DOHH2 (cell line): ENCODE measurements around the gene RCAN3.

Experiments used
- EZH2phosphoT487 ChIP-seq: fragments of 200-600 bp; sonication (generic); IDR thresholded peaks from 2 replicates; pipeline ENCODE4 v1.6.1; 2017; ENCODE audit warnings: borderline replicate concordance, mild to moderate bottlenecking, antibody characterized with exemption, low read length, moderate library complexity, mixed read lengths
- TF ChIP-seq, protein P1 (sequence below): fragments of 200-600 bp; sonication (generic); IDR thresholded peaks from one replicate; pipeline ENCODE4 v1.5.1; 2014; ENCODE audit warnings: antibody characterized with exemption, mild to moderate bottlenecking, low read depth, low read length; ENCODE audit not compliant: poor library complexity, severe bottlenecking

DNA sequence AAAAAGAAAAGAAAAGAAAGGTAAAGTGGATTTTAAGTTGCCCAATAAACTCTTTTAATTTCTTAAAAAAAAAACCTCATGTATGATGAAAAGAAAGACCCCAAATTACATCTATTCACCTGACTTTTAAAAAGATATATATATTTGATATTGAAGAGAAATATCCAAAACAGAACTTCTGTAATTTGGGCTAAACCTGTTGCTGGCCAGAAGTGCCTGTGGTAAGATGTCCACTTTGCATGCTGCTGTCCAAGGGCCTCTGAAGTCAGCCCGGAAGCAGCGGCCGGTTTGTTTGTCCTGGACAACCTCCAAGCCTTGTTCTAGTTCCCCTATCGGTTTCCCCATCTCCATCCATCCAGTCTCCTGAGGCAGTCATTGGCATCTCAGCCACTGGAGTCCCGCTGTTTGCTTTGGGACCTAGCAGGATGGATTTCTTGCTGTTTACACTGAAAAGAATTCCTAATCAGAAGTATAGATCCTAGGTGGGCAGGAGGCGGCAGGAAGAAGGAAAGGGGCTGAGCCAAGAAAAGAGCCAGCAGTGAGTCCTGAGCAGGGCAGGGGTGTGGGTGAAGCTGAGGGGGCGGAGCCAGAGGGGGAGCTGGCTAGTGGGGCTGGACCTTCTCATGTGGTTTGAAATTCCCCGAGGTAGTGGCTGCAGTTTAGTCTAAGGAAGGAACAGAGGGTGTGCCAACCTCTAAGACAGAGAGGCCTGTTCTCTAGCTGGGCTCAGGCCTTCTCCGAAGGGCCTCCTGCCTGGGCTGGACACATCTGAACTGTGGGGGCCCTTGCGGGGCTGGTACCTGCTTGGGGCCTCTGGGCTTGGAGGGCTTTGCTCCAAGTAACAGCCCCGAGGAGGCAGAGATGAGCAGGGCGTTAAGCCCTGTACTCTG is 56.5 kb downstream of the RCAN3 start:
- TF ChIP-seq, protein P1, sequence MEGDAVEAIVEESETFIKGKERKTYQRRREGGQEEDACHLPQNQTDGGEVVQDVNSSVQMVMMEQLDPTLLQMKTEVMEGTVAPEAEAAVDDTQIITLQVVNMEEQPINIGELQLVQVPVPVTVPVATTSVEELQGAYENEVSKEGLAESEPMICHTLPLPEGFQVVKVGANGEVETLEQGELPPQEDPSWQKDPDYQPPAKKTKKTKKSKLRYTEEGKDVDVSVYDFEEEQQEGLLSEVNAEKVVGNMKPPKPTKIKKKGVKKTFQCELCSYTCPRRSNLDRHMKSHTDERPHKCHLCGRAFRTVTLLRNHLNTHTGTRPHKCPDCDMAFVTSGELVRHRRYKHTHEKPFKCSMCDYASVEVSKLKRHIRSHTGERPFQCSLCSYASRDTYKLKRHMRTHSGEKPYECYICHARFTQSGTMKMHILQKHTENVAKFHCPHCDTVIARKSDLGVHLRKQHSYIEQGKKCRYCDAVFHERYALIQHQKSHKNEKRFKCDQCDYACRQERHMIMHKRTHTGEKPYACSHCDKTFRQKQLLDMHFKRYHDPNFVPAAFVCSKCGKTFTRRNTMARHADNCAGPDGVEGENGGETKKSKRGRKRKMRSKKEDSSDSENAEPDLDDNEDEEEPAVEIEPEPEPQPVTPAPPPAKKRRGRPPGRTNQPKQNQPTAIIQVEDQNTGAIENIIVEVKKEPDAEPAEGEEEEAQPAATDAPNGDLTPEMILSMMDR, result no peak
- no peak for TF ChIP-seq EZH2phosphoT487
